D721Med (cell line): Measurements from ENCODE around the gene LDLRAD3.
A peak's percentile ranks its signal among the peaks of the same experiment; 100 is the strongest.

ENCODE experiments used
- DNase-seq: peaks from one replicate; pipeline ENCODE4 v3.0.0; 2011; ENCODE audit warnings: low spot score; ENCODE audit not compliant: insufficient read length
- FAIRE-seq: peaks from 2 replicates; lab custom pipeline; 2011; peaks lifted over from hg19 to GRCh38; lab: Jason Lieb, UNC
- TF ChIP-seq, protein P1 (sequence below): IDR thresholded peaks from 2 replicates; pipeline ENCODE4 v1.5.1; 2012; ENCODE audit warnings: mild to moderate bottlenecking, control low read depth; ENCODE audit not compliant: insufficient read depth; ENCODE audit errors: missing control alignments

The LDLRAD3 gene

DNA sequence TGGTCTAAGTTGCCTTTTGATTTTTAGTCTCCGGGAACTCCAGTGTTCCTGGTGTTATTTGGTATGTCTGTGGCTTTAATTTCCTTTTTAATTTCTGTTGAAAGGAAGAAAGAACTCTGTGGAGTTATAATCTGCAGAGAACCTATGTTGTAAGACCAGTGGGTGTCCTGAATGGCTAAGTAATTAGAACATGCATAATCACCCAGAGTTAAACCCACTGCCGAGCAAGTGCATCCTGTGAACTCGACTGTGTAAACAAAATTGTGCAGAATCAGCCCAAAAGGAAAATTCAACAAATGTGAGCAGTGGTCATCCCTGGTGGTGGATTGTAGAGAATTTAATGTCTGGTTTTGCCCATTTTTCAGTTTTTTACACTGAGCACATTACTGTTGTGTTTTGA is 182.8 kb downstream of the LDLRAD3 start:
- DNase-seq (no peak), FAIRE-seq (no peak)
- TF ChIP-seq, protein P1, sequence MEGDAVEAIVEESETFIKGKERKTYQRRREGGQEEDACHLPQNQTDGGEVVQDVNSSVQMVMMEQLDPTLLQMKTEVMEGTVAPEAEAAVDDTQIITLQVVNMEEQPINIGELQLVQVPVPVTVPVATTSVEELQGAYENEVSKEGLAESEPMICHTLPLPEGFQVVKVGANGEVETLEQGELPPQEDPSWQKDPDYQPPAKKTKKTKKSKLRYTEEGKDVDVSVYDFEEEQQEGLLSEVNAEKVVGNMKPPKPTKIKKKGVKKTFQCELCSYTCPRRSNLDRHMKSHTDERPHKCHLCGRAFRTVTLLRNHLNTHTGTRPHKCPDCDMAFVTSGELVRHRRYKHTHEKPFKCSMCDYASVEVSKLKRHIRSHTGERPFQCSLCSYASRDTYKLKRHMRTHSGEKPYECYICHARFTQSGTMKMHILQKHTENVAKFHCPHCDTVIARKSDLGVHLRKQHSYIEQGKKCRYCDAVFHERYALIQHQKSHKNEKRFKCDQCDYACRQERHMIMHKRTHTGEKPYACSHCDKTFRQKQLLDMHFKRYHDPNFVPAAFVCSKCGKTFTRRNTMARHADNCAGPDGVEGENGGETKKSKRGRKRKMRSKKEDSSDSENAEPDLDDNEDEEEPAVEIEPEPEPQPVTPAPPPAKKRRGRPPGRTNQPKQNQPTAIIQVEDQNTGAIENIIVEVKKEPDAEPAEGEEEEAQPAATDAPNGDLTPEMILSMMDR = no peak

DNA sequence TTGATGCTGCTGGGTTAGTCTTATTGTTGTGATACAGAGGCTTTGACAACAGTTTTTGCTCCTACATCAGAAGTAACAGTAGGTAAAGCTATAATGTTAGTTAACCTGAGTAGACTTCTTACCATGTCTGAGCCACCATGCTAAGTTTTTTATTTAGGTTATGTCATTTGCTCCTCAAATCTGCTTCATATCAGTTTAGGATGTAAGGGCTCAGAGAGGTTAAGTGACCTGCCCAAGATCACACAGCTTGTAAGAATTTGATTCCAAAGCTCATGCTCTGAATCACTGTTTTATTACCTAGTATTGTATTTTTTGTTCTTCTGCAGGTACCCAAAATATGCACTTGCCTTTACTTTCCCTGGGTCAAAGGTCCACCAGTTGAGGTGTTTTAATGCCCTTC is 183.7 kb downstream of the LDLRAD3 start:
- FAIRE-seq = no peak
- TF ChIP-seq, protein P1 = no peak
- no peak for DNase-seq

DNA sequence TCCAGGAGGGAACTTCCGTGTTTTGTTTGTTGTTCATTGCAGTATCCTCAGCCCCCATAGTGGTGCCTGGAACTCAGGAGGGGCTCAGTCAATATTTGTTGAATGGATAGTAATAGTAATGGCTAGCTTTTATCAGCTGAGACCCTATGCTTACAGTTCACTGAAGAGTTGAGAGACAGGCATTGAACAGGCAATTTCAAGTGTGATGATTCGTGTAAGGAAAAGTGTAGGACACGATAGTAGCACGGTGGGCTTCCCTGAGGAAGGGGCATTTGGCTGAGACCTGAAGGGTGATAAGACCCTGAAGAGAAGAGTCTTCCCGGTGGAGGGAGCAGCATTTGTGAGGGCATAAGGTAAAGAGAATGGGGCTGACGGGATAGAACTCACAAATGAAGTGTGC is 186.1 kb downstream of the LDLRAD3 start:
- FAIRE-seq = no peak
- TF ChIP-seq, protein P1 = no peak
- DNase-seq = no peak

DNA sequence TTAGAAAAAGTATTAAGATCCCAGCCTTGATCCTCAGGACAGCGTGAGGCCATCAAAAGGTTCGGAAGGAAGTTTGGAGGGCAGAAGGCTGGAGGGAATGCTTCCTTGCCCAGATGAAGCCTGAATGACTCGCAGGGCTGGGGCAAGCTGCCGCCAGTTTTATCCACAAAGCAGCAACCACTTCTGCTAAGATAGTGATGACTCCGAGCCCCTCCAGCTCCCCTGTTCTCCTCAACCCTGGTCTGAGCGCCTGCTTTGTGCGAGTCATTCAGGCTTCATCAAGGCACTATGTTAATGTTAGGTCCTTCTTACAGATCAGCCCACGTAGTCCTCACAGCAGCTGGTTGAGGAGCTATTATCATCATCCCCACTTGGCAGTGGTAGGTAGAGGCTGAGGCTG is 186.5 kb downstream of the LDLRAD3 start:
- DNase-seq = no peak
- TF ChIP-seq, protein P1 = no peak
- FAIRE-seq = no peak

DNA sequence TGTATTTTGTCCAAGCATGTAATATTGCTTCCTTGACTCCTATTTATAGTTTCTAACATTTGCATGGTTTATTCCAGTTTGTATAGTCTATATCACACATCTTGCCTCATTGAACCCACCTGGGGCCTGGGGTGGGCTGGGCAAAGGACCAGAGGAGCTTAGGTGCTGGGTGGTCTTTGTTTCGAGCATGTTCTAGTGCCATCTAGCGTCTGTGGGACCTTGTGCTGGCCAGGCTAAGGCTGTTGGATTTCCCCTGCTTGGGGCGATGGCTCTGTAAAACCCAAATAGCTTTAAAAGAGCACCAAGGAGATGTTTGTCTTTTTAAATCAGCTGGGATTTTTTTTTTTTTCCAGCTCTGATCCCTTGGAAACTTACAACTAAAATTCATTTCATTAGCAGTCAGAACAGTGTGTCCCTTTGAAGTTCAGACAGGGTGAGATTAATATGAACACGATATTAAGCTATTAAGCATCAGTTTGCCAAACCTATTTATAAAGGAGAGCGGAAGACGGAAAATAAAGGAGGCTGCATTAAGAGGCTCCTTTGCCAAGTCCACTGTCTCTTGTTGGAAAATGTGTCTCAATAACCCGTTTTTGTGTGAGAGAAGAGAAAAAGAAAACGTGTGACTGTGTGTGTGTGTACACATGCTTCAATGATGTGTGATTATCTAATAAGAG is 188.0 kb downstream of the LDLRAD3 start:
- TF ChIP-seq, protein P1 = peak; percentile 74
- DNase-seq (no peak), FAIRE-seq (no peak)

DNA sequence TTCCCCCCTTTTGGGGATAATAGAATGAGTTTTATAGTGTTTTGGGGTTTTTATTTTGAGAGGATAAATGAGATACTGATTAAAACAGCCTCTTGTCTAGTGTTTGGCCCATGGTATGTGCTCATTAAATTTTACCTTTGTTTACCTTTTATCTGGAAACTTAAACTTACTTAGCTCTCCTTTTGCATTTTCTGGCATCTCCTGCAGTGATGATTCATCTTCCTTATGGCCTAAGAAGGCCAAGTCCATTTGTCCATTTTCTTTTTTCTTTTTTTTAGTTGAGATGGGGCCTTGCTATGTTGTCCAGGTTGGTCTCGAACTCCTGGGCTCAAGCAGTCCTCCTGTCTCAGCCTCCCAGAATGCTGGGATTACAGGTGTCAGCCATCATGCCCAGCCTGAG is 189.1 kb downstream of the LDLRAD3 start:
- no peak for DNase-seq
- TF ChIP-seq, protein P1 = no peak
- FAIRE-seq = no peak

DNA sequence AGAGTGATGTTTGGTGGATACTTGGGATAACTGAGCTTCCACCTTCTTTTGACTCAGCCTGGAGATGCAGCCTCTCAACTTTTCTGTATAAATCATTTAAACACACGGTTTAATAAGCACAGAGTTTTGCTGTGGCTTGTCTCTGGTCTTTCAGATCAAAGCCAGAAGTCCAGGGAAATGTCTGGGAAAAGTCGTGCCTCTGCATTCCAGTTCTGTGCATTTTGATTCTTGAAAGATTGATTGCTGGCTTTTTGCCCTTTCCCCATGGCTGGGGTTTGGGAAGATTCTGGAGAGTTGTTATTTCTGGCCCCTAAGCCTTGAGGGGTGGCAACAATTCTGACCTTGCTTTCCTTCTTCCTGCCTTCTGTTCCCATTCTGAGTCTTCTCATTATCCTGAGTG is 191.2 kb downstream of the LDLRAD3 start:
- TF ChIP-seq, protein P1 = no peak
- FAIRE-seq = no peak

More for the DNA sequence above, 191.2 kb downstream of the LDLRAD3 start:
- no peak for DNase-seq
